GM19438 (cell line): Measurements from ENCODE around the gene EDA.
"Not testable (repeated sequence)": the region's sequence is repeated elsewhere in the genome, so short reads cannot be mapped to it uniquely, and the experiment has no call there.

Source experiments
- ATAC-seq: cut with Tn5 transposase; IDR thresholded peaks from one replicate; pipeline ENCODE4 v1.9.1; 2021; ENCODE audit warnings: low read depth; ENCODE audit not compliant: unreplicated experiment

The EDA gene

GRCh38 chrX:69740317-69740716 is 124.4 kb downstream of the EDA start:
- no peak for ATAC-seq

GRCh38 chrX:69741721-69742120 is 125.8 kb downstream of the EDA start:
- no peak for ATAC-seq

GRCh38 chrX:69746051-69746450 is 130.1 kb downstream of the EDA start:
- no peak for ATAC-seq

GRCh38 chrX:69748055-69748454 is 132.1 kb downstream of the EDA start:
- no peak for ATAC-seq

GRCh38 chrX:69759921-69760625 is 144.2 kb downstream of the EDA start:
- ATAC-seq, result no peak

GRCh38 chrX:69761633-69762032 is 145.7 kb downstream of the EDA start:
- no peak for ATAC-seq

- ATAC-seq, result no peak
These were observed 146.4 kb downstream of the EDA start for GRCh38 chrX:69762340-69762739.

- no peak for ATAC-seq
These were observed 177.5 kb downstream of the EDA start for GRCh38 chrX:69793260-69793935.

- ATAC-seq, result no peak
These were observed 179.8 kb downstream of the EDA start for GRCh38 chrX:69795702-69796101.

- ATAC-seq, result no peak
These were observed 191.5 kb downstream of the EDA start for GRCh38 chrX:69807400-69807799.

- ATAC-seq, result no peak
These were observed 192.5 kb downstream of the EDA start for GRCh38 chrX:69808375-69808774.

- ATAC-seq, result no peak
These were observed 197.8 kb downstream of the EDA start for GRCh38 chrX:69813677-69814076.

- no peak for ATAC-seq
These were observed 199.2 kb downstream of the EDA start for GRCh38 chrX:69815063-69815462.

GRCh38 chrX:69815519-69815918 is 199.6 kb downstream of the EDA start:
- no peak for ATAC-seq

- ATAC-seq, result no peak
These were observed 228.7 kb downstream of the EDA start for GRCh38 chrX:69844636-69845035.

GRCh38 chrX:69859999-69860398 is 244.1 kb downstream of the EDA start:
- not testable (repeated sequence) for ATAC-seq

- ATAC-seq, result no peak
These were observed 260.3 kb downstream of the EDA start for GRCh38 chrX:69876221-69876620.

- no peak for ATAC-seq
These were observed 268.3 kb downstream of the EDA start for GRCh38 chrX:69884210-69884609.

GRCh38 chrX:69896046-69896445 is 280.1 kb downstream of the EDA start:
- no peak for ATAC-seq

- ATAC-seq, result no peak
These were observed 284.6 kb downstream of the EDA start for GRCh38 chrX:69900491-69900890.

- no peak for ATAC-seq
These were observed 290.5 kb downstream of the EDA start for GRCh38 chrX:69906447-69906846.

GRCh38 chrX:69914781-69915180 is 298.9 kb downstream of the EDA start:
- no peak for ATAC-seq
